IPS-18c (cell line): ENCODE results near the gene SMU1.

Experiments used
- H3K4me3 ChIP-seq: 2 replicates; pipeline ENCODE4 v1.7.0; 2013; ENCODE audit warnings: low read depth, mild to moderate bottlenecking, low read length, moderate library complexity; ENCODE audit not compliant: insufficient read depth
- H3K9me3 ChIP-seq: one replicate; pipeline ENCODE4 v1.6.1; 2013; ENCODE audit warnings: mild to moderate bottlenecking, low read length, moderate library complexity; ENCODE audit not compliant: control insufficient read depth, insufficient read depth

The SMU1 gene

GRCh38 chr9:32992595-32993238, 83.8 kb downstream of the SMU1 start:
- Histone ChIP-seq H3K9me3 (no peaks in the 10 kb centered on the region), H3K4me3 (no peak overlapping the region)

- Histone ChIP-seq H3K9me3 (no peaks in the 10 kb centered on the region), H3K4me3 (no peak overlapping the region)
These were observed 84.4 kb downstream of the SMU1 start for GRCh38 chr9:32991897-32992594.
